ENCODE measurements around the gene PLEKHA5.

- TF ChIP-seq CTCF (IDR thresholded peaks at IDR 0.05) (no peak), POLR2AphosphoS5 (IDR thresholded peaks at IDR 0.05; ENCODE audit: low read depth, low read length) (no peak)
Measured at GRCh38 chr12:19398376-19399363, 269.1 kb downstream of the PLEKHA5 start.
